Adipocyte (in vitro differentiated cells): ENCODE data around the gene WNT4.

Experiments used
- DNase-seq: peaks from one replicate; pipeline ENCODE4 v3.0.0-alpha.2; 2015; ENCODE audit warnings: low read depth
- H3K27me3 ChIP-seq: replicated peaks from 2 replicates; pipeline ENCODE4 v1.7.0; 2013; ENCODE audit warnings: mild to moderate bottlenecking, low read length, moderate library complexity; ENCODE audit not compliant: control insufficient read depth, insufficient read depth
- H3K36me3 ChIP-seq: 2 replicates; pipeline ENCODE4 v1.7.0; 2013; ENCODE audit warnings: low read length, mild to moderate bottlenecking, moderate library complexity; ENCODE audit not compliant: control insufficient read depth, insufficient read depth, severe bottlenecking
- H3K4me1 ChIP-seq: 2 replicates; pipeline ENCODE4 v1.7.0; 2013; ENCODE audit warnings: mild to moderate bottlenecking, low read length, moderate library complexity; ENCODE audit not compliant: control insufficient read depth, insufficient read depth
- H3K4me3 ChIP-seq: 2 replicates; pipeline ENCODE4 v1.7.0; 2013; ENCODE audit warnings: mild to moderate bottlenecking, low read length, moderate library complexity
- H3K9ac ChIP-seq: 2 replicates; pipeline ENCODE4 v1.7.0; 2013; ENCODE audit warnings: mild to moderate bottlenecking, low read length, moderate library complexity
- H3K9me3 ChIP-seq: 2 replicates; pipeline ENCODE4 v1.7.0; 2013; ENCODE audit warnings: mild to moderate bottlenecking, low read length, moderate library complexity; ENCODE audit not compliant: control insufficient read depth

The WNT4 gene

DNA sequence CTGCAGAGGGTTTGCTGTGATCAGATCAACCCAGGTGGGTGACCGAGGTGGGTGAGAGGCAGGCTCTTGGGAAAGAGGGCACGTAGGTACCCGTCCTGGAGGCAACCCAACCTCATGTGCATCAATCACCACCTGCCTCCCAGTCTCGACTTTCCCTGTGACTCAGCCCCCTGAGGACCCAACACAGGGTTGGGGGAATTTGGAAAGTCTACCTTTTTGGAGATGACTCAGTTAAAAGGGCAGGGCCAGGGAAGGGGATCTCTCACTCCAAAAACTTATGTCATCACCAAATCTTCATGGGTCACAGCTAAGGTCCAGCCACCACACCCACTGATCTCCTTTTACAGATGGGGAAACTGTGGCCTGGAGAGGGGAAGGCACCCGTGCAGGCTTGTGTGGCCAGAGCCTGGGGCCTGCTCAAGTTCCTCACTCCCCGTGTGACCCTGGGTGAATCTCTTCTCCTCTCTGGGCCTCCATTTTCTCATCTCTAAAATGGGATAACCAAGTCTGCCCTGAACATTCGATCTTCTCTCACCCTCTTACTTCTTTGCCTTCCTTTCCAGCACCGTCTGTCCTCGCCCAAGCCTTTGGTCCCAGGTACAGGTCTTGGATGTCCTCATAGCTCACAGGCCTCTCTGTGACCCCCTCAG lies 34.6 kb upstream of the WNT4 start:
- Histone ChIP-seq H3K4me1 (no peaks in the 10 kb centered on the region), H3K4me3 (no peak overlapping the region), H3K9me3 (peaks cover 25% of the 10 kb centered on the region), H3K9ac (no peak overlapping the region), H3K36me3 (no peaks in the 10 kb centered on the region), H3K27me3 (peaks cover 58% of the 10 kb centered on the region)
- DNase-seq = no peak

DNA sequence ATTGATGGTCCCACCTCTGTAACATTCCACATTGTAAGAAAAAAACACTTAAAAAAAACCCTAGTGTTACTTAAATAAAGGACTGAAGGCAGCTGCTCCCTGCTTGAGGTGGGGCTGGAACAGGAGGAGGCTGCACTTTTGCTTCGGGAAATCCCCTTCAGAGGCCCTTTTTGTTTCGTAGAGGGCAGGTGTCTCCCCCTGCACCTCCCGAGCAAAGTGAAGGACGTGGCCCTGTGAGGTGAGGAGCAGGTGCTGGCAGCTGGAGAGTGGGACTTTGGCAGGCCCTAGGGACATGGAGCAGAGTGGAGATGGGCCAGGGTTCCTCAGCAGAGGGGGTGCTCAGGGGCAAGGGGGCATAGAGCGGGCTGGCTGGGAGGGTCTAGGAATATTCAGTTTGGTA lies 33.4 kb upstream of the WNT4 start:
- Histone ChIP-seq H3K27me3 (peaks cover 54% of the 10 kb centered on the region), H3K4me1 (no peaks in the 10 kb centered on the region), H3K4me3 (no peak overlapping the region), H3K36me3 (no peaks in the 10 kb centered on the region), H3K9ac (no peak overlapping the region), H3K9me3 (peaks cover 25% of the 10 kb centered on the region)
- DNase-seq = no peak

- peaks cover 57% of the 10 kb centered on the region for H3K27me3 ChIP-seq
Measured at GRCh38 chr1:22174446-22175220, 31.7 kb upstream of the WNT4 start.

DNA sequence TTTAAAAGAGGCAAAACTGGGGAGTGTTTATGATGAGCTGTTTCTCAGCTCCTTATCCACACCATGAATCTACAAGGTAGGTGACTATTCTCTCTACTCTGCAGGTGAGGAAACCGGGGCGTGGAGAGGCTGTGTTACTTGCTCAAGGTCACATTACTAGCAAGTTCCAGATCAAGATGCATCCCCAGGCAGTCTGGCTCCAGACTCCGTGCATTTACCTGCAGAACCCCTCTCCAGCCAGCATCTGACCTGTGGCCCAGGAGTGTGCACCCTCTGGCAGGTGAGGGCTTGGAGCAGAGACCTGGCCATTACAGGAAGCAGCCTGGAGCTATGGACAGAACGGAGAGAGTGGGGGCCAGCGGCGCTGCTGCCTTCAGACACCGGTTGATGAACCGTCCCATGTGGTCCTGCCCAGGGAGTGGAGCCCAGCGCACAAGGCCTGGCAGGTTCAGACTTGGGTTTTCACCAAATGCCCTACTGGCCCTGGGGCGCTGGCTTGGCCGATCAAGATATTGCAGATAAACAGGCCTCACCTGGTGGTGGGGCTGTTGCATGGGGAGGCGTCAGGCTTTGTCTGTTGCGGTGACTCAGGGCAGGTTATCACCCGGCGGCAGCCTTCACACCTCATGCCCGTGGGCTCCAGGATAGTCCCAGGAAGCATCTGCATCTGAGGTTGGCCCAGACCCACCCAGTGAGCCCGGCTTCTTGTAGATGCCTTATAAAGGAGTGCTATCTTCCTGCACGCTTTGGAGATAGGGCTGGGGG lies 29.2 kb upstream of the WNT4 start:
- Histone ChIP-seq H3K36me3 (no peaks in the 10 kb centered on the region), H3K4me1 (no peaks in the 10 kb centered on the region), H3K9me3 (peaks cover 16% of the 10 kb centered on the region), H3K4me3 (no peak overlapping the region), H3K27me3 (peaks cover 64% of the 10 kb centered on the region), H3K9ac (no peak overlapping the region)
- DNase-seq = no peak

More at GRCh38 chr1:22174446-22175220, 31.7 kb upstream of the WNT4 start:
- H3K9ac ChIP-seq = no peak overlapping the region
- no peaks in the 10 kb centered on the region for H3K4me1 ChIP-seq
- DNase-seq = no peak
- H3K4me3 ChIP-seq = no peak overlapping the region
- H3K36me3 ChIP-seq = no peaks in the 10 kb centered on the region
- H3K9me3 ChIP-seq = peaks cover 24% of the 10 kb centered on the region

DNA sequence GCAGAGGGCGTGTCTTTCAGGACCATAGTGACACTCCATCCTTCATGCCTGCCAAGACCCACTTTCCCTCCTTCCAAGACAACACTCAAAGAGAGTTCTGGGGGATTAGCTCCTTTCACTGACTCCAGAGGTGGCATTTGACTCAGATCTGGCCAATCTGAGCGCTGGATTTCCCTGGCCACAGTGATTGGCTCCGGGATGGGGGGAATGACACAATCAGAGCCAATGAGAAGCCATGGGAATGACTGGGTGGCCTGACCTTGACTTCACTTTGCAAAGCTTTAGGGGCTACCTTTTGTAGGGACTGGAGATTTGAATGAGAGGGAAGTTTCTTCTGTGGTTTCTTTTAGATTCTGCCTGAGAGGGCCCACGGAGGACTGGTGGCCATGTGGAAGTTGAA lies 26.9 kb upstream of the WNT4 start:
- H3K27me3 ChIP-seq = peaks cover 59% of the 10 kb centered on the region
- no peak overlapping the region for H3K9ac ChIP-seq
- H3K4me3 ChIP-seq = no peak overlapping the region
- H3K9me3 ChIP-seq = peaks cover 12% of the 10 kb centered on the region
- H3K36me3 ChIP-seq = no peaks in the 10 kb centered on the region
- DNase-seq = no peak
- H3K4me1 ChIP-seq = no peaks in the 10 kb centered on the region

DNA sequence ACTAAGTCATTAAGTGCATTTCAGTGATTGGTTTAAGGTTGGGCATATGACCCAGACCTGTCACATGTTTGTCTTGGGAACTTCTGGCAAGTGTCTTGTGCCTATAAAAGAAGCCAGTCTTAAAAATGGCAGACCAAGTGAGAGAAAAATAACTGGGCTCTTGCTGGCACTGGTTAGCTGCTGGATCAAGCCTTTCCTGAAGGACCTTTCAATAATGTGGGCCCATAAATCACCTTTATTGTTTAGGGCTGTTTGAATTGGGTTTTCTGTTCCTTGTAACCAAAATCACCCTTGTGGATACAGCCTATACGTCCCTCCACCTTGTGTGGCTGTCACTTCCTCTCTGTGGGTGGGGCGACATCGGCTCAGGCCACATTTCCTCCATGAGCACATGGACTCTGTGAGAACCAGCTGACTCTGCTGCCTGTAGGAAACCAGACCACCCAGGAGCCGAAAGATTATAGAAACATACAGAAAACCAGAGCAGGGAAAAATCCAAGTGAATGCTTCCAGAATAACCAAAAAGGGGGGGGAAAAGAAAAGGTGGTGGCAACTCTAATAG lies 25.6 kb upstream of the WNT4 start:
- H3K9ac ChIP-seq = no peak overlapping the region
- no peaks in the 10 kb centered on the region for H3K9me3 ChIP-seq
- no peaks in the 10 kb centered on the region for H3K36me3 ChIP-seq
- H3K4me1 ChIP-seq = no peaks in the 10 kb centered on the region
- H3K4me3 ChIP-seq = no peak overlapping the region
- DNase-seq = no peak
- peaks cover 48% of the 10 kb centered on the region for H3K27me3 ChIP-seq

- Histone ChIP-seq H3K9me3 (peaks cover 3% of the 10 kb centered on the region), H3K4me1 (no peaks in the 10 kb centered on the region), H3K36me3 (no peaks in the 10 kb centered on the region), H3K9ac (no peak overlapping the region), H3K4me3 (no peak overlapping the region), H3K27me3 (peaks cover 47% of the 10 kb centered on the region)
- DNase-seq = no peak
Measured at GRCh38 chr1:22166439-22166838, 23.5 kb upstream of the WNT4 start.

- no peak overlapping the region for H3K9ac ChIP-seq
- no peak overlapping the region for H3K4me3 ChIP-seq
- H3K27me3 ChIP-seq = peaks cover 50% of the 10 kb centered on the region
- H3K36me3 ChIP-seq = no peaks in the 10 kb centered on the region
- DNase-seq = no peak
- H3K4me1 ChIP-seq = no peaks in the 10 kb centered on the region
- H3K9me3 ChIP-seq = peaks cover 3% of the 10 kb centered on the region
Measured at GRCh38 chr1:22164841-22165808, 22.2 kb upstream of the WNT4 start.

- Histone ChIP-seq H3K4me3 (no peak overlapping the region), H3K36me3 (no peaks in the 10 kb centered on the region), H3K9me3 (peaks cover 3% of the 10 kb centered on the region), H3K4me1 (no peaks in the 10 kb centered on the region), H3K27me3 (peaks cover 50% of the 10 kb centered on the region), H3K9ac (no peak overlapping the region)
- DNase-seq = no peak
Measured at GRCh38 chr1:22163564-22163963, 20.7 kb upstream of the WNT4 start.

DNA sequence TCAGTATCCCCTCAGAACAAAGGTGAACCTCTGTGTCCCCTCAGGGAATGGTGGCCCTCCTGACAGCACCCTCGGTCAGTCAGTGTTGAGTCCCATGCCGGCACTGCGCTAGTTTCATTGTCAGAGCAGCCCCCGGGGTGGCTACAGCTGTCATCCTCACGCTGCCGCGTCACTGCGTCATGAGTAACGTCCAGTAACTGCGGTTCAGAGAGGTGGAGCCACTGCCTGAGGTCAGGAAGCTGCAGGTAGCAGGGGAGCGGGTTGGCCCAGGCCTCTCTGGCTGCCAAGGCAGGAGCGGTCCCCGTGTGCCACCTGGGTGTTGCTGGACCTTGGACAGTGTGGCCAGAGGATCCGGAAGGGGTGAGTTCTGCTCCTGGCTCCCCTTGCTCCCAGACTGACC lies 20.2 kb upstream of the WNT4 start:
- H3K36me3 ChIP-seq = no peaks in the 10 kb centered on the region
- H3K9me3 ChIP-seq = peaks cover 3% of the 10 kb centered on the region
- DNase-seq = no peak
- no peak overlapping the region for H3K4me3 ChIP-seq
- no peak overlapping the region for H3K9ac ChIP-seq
- peaks cover 46% of the 10 kb centered on the region for H3K27me3 ChIP-seq
- H3K4me1 ChIP-seq = no peaks in the 10 kb centered on the region
